GM23338 (cell line): ENCODE results near the gene UBE2H. TPM values are rescaled to one million over a fixed set of nuclear protein-coding genes. Genes with fewer than 3 reads are reported as not detected.

Experiments
- ATAC-seq: fragments of 200-7000 bp; cut with Tn5 transposase; 3 replicates; pipeline ENCODE4 v1.9.1; 2020
- DNase-seq: peaks from one replicate; pipeline ENCODE4 v3.0.0-alpha.2; 2015; ENCODE audit warnings: low spot score
- H2AFZ ChIP-seq: fragments of 200-600 bp; sonication (generic); 2 replicates; pipeline ENCODE4 v1.8.0; 2016; ENCODE audit warnings: antibody characterized with exemption, mild to moderate bottlenecking, moderate library complexity
- H3F3A ChIP-seq: fragments of 200-600 bp; sonication (generic); replicated peaks from 2 replicates; pipeline ENCODE4 v1.8.0; 2017; ENCODE audit warnings: antibody characterized with exemption, mixed run types, low read depth
- H3K27ac ChIP-seq: fragments of 200-600 bp; sonication (generic); 2 replicates; pipeline ENCODE4 v1.6.1; 2016; ENCODE audit warnings: low read depth
- H3K27me3 ChIP-seq: fragments of 200-600 bp; sonication (generic); 2 replicates; pipeline ENCODE4 v1.8.0; 2016; ENCODE audit warnings: mild to moderate bottlenecking, mixed run types, moderate library complexity; ENCODE audit not compliant: insufficient read depth
- H3K36me3 ChIP-seq: fragments of 200-600 bp; sonication (generic); 2 replicates; pipeline ENCODE4 v1.8.0; 2016; ENCODE audit warnings: mild to moderate bottlenecking; ENCODE audit not compliant: insufficient read depth
- H3K4me1 ChIP-seq: fragments of 200-600 bp; sonication (generic); 2 replicates; pipeline ENCODE4 v1.8.0; 2016; ENCODE audit warnings: mild to moderate bottlenecking, moderate library complexity; ENCODE audit not compliant: insufficient read depth
- H3K4me2 ChIP-seq: fragments of 200-600 bp; sonication (generic); 2 replicates; pipeline ENCODE4 v1.7.1; 2017; ENCODE audit warnings: mixed run types
- H3K4me3 ChIP-seq: fragments of 200-600 bp; sonication (generic); 2 replicates; pipeline ENCODE4 v1.6.1; 2016; ENCODE audit warnings: mixed run types
- H3K79me2 ChIP-seq: fragments of 200-600 bp; sonication (generic); replicated peaks from 2 replicates; pipeline ENCODE4 v1.8.0; 2017; ENCODE audit warnings: mild to moderate bottlenecking; ENCODE audit not compliant: insufficient read depth
- H3K9me2 ChIP-seq: fragments of 200-600 bp; sonication (generic); 2 replicates; pipeline ENCODE4 v1.8.0; 2017; ENCODE audit not compliant: insufficient read depth
- H4K20me1 ChIP-seq: fragments of 200-600 bp; sonication (generic); replicated peaks from 2 replicates; pipeline ENCODE4 v1.8.0; 2017; ENCODE audit warnings: mild to moderate bottlenecking; ENCODE audit not compliant: insufficient read depth
- H3K27ac Mint-ChIP-seq: 2 replicates; pipeline ENCODE4 v1.8.0; 2020; ENCODE audit warnings: inconsistent platforms, mild to moderate bottlenecking, moderate library complexity, mixed read lengths
- H3K27me3 Mint-ChIP-seq: 3 replicates; pipeline ENCODE4 v1.8.0; 2022; ENCODE audit warnings: low read depth, mild to moderate bottlenecking, moderate library complexity, mixed read lengths, inconsistent platforms; ENCODE audit not compliant: insufficient read depth, poor library complexity
- H3K36me3 Mint-ChIP-seq: 3 replicates; pipeline ENCODE4 v1.8.0; 2021; ENCODE audit warnings: low read depth, mild to moderate bottlenecking, inconsistent platforms, moderate library complexity, mixed read lengths
- H3K4me1 Mint-ChIP-seq: 3 replicates; pipeline ENCODE4 v1.8.0; 2020; ENCODE audit warnings: mild to moderate bottlenecking, inconsistent platforms, mixed read lengths
- H3K4me3 Mint-ChIP-seq: 3 replicates; pipeline ENCODE4 v1.8.0; 2021; ENCODE audit warnings: moderate library complexity, mild to moderate bottlenecking, inconsistent platforms, mixed read lengths
- H3K9me3 Mint-ChIP-seq: 3 replicates; pipeline ENCODE4 v1.8.0; 2020; ENCODE audit warnings: moderate library complexity, mild to moderate bottlenecking, inconsistent platforms, mixed read lengths
- CREB1 ChIP-seq: fragments of 250-450 bp; sonication (Bioruptor Pico); IDR thresholded peaks from 2 replicates; pipeline ENCODE4 v1.5.0; 2020; ENCODE audit warnings: low read depth, mild to moderate bottlenecking, moderate library complexity
- CTCF ChIP-seq, 2 experiments: fragments of 200-600 bp in 1 of 2; sonication (generic) in 1 of 2; conservative IDR thresholded peaks; 2 replicates each; pipeline versions ENCODE4 v1.5.1 to v1.6.1; 2016 to 2017; ENCODE audit warnings: antibody characterized with exemption in 2 of 2, low read depth in 2 of 2, mild to moderate bottlenecking in 2 of 2, moderate library complexity in 1 of 2
- ETS1 ChIP-seq: IDR thresholded peaks from 2 replicates; pipeline ENCODE4 v1.6.1; 2016; ENCODE audit warnings: antibody characterized with exemption
- EZH2phosphoT487 ChIP-seq: fragments of 200-600 bp; sonication (generic); IDR thresholded peaks from one replicate; pipeline ENCODE4 v1.8.1; 2018; ENCODE audit warnings: antibody characterized with exemption; ENCODE audit not compliant: unreplicated experiment
- JUNB ChIP-seq: IDR thresholded peaks from one replicate; pipeline ENCODE4 v1.6.1; 2016; ENCODE audit warnings: antibody characterized with exemption; ENCODE audit not compliant: unreplicated experiment
- NANOG ChIP-seq: IDR thresholded peaks from 2 replicates; pipeline ENCODE4 v1.6.1; 2016; ENCODE audit warnings: antibody characterized with exemption, borderline replicate concordance
- POLR2AphosphoS5 ChIP-seq: IDR thresholded peaks from 2 replicates; pipeline ENCODE4 v1.6.1; 2016; ENCODE audit warnings: antibody characterized with exemption, low read depth
- REST ChIP-seq: IDR thresholded peaks from one replicate; pipeline ENCODE4 v1.6.1; 2018; ENCODE audit warnings: antibody characterized with exemption; ENCODE audit not compliant: unreplicated experiment
- STAT1 ChIP-seq: IDR thresholded peaks from one replicate; pipeline ENCODE4 v1.6.1; 2016; ENCODE audit warnings: antibody characterized with exemption; ENCODE audit not compliant: unreplicated experiment
- ZNF114 ChIP-seq: fragments of 250-450 bp; sonication (Bioruptor Pico); IDR thresholded peaks from 2 replicates; pipeline ENCODE4 v1.5.0; 2020; ENCODE audit warnings: mild to moderate bottlenecking, moderate library complexity
- ZNF331 ChIP-seq: fragments of 250-450 bp; sonication (Bioruptor Pico); IDR thresholded peaks from 2 replicates; pipeline ENCODE4 v1.5.0; 2020; ENCODE audit warnings: low read depth, mild to moderate bottlenecking, moderate library complexity
- polyA plus RNA-seq: library from polyadenylated mRNA; unstranded; fragments of >200 nt; fragmentation: Nextera tagmentation; extraction: Ambion mirVana; gene quantifications from 2 replicates; pipeline ENCODE4 v1.2.1, GENCODE V29; 2016
- total RNA-seq: library from RNA; depleted of rRNA; stranded (reverse); fragments of >200 nt; shearing (Covaris generic); gene quantifications from 2 replicates; pipeline ENCODE4 v1.2.3, GENCODE V29; 2014
- TF ChIP-seq, protein P1 (sequence below): fragments of 250-450 bp; sonication (Bioruptor Pico); IDR thresholded peaks from 2 replicates; pipeline ENCODE4 v1.5.0; 2020; ENCODE audit warnings: mild to moderate bottlenecking, moderate library complexity

The UBE2H gene
- total and polyA plus RNA-seq, 2 experiments from 2014 or later, result 40.8 to 86.5 TPM

- Histone ChIP-seq H3K27ac (no peak overlapping the region), H3K4me2 (no peak overlapping the region), H3K27me3 (no peaks in the 10 kb centered on the region), H3K4me3 (no peak overlapping the region), H3K79me2 (peaks cover 84% of the 10 kb centered on the region), H4K20me1 (0 out of 2 replicates have a peak, but pooled peaks cover 13% of the 10 kb centered on the region), H2AFZ (no peak overlapping the region), H3K4me1 (peaks cover 18% of the 10 kb centered on the region), H3K36me3 (peaks cover 4% of the 10 kb centered on the region; the same call in 1 of the 2 replicates), H3K9me2 (no peaks in the 10 kb centered on the region), H3F3A (0 out of 2 replicates have a peak, but pooled peaks cover 4% of the 10 kb centered on the region)
- peaks cover 2% of the 10 kb centered on the region for H3K27me3 Mint-ChIP-seq
- peaks cover 18% of the 10 kb centered on the region for H3K4me1 Mint-ChIP-seq
- ATAC-seq (no peak), DNase-seq (no peak)
- peaks cover 3% of the 10 kb centered on the region; the same call in 1 of the 3 replicates for H3K9me3 Mint-ChIP-seq
- peak overlapping the region; percentile 76 for H3K27ac Mint-ChIP-seq
- no peak overlapping the region for H3K4me3 Mint-ChIP-seq
- TF ChIP-seq ETS1 (no peak), CREB1 (CRISPR knock-in tag) (no peak), CTCF (conservative IDR thresholded peaks at IDR 0.05; ENCODE audit: low read depth in 2 of 2) (no peak), STAT1 (no peak), ZNF114 (CRISPR knock-in tag) (no peak), JUNB (no peak), ZNF331 (CRISPR knock-in tag) (no peak), REST (no peak), EZH2phosphoT487 (no peak), NANOG (no peak), POLR2AphosphoS5 (no peak)
- TF ChIP-seq, protein P1, sequence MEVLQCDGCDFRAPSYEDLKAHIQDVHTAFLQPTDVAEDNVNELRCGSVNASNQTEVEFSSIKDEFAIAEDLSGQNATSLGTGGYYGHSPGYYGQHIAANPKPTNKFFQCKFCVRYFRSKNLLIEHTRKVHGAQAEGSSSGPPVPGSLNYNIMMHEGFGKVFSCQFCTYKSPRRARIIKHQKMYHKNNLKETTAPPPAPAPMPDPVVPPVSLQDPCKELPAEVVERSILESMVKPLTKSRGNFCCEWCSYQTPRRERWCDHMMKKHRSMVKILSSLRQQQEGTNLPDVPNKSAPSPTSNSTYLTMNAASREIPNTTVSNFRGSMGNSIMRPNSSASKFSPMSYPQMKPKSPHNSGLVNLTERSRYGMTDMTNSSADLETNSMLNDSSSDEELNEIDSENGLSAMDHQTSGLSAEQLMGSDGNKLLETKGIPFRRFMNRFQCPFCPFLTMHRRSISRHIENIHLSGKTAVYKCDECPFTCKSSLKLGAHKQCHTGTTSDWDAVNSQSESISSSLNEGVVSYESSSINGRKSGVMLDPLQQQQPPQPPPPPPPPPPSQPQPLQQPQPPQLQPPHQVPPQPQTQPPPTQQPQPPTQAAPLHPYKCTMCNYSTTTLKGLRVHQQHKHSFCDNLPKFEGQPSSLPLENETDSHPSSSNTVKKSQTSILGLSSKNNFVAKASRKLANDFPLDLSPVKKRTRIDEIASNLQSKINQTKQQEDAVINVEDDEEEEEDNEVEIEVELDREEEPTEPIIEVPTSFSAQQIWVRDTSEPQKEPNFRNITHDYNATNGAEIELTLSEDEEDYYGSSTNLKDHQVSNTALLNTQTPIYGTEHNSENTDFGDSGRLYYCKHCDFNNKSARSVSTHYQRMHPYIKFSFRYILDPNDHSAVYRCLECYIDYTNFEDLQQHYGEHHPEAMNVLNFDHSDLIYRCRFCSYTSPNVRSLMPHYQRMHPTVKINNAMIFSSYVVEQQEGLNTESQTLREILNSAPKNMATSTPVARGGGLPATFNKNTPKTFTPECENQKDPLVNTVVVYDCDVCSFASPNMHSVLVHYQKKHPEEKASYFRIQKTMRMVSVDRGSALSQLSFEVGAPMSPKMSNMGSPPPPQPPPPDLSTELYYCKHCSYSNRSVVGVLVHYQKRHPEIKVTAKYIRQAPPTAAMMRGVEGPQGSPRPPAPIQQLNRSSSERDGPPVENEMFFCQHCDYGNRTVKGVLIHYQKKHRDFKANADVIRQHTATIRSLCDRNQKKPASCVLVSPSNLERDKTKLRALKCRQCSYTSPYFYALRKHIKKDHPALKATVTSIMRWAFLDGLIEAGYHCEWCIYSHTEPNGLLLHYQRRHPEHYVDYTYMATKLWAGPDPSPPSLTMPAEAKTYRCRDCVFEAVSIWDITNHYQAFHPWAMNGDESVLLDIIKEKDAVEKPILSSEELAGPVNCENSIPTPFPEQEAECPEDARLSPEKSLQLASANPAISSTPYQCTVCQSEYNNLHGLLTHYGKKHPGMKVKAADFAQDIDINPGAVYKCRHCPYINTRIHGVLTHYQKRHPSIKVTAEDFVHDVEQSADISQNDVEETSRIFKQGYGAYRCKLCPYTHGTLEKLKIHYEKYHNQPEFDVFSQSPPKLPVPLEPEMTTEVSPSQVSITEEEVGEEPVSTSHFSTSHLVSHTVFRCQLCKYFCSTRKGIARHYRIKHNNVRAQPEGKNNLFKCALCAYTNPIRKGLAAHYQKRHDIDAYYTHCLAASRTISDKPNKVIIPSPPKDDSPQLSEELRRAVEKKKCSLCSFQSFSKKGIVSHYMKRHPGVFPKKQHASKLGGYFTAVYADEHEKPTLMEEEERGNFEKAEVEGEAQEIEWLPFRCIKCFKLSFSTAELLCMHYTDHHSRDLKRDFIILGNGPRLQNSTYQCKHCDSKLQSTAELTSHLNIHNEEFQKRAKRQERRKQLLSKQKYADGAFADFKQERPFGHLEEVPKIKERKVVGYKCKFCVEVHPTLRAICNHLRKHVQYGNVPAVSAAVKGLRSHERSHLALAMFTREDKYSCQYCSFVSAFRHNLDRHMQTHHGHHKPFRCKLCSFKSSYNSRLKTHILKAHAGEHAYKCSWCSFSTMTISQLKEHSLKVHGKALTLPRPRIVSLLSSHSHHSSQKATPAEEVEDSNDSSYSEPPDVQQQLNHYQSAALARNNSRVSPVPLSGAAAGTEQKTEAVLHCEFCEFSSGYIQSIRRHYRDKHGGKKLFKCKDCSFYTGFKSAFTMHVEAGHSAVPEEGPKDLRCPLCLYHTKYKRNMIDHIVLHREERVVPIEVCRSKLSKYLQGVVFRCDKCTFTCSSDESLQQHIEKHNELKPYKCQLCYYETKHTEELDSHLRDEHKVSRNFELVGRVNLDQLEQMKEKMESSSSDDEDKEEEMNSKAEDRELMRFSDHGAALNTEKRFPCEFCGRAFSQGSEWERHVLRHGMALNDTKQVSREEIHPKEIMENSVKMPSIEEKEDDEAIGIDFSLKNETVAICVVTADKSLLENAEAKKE (CRISPR knock-in tag), result no peak
- H3K36me3 Mint-ChIP-seq, result peaks cover 39% of the 10 kb centered on the region
Measured at GRCh38 chr7:129947049-129947448, 5.7 kb downstream of the UBE2H start.
